BE2C (cell line): ENCODE results near the gene KIF23.

Experiments
- DNase-seq: peaks from one replicate; pipeline ENCODE4 v3.0.0-alpha.2; 2020
- H3K27me3 ChIP-seq: fragments of 250-450 bp; sonication (Bioruptor Pico); 2 replicates; pipeline ENCODE4 v1.5.1; 2020; ENCODE audit warnings: mild to moderate bottlenecking
- H3K36me3 ChIP-seq: fragments of 250-450 bp; sonication (Bioruptor Pico); 2 replicates; pipeline ENCODE4 v1.5.1; 2020; ENCODE audit warnings: mild to moderate bottlenecking
- H3K4me1 ChIP-seq: fragments of 250-450 bp; sonication (Bioruptor Pico); 2 replicates; pipeline ENCODE4 v1.5.1; 2020
- H3K4me3 ChIP-seq: 2 replicates; pipeline ENCODE4 v1.5.1; 2011; ENCODE audit warnings: low read depth, low read length
- H3K9me3 ChIP-seq: fragments of 250-450 bp; sonication (Bioruptor Pico); 2 replicates; pipeline ENCODE4 v1.5.1; 2020
- CTCF ChIP-seq: IDR thresholded peaks from 2 replicates; pipeline ENCODE4 v1.5.1; 2012; ENCODE audit warnings: mild to moderate bottlenecking, low read depth, low read length

KIF23 gene

DNA sequence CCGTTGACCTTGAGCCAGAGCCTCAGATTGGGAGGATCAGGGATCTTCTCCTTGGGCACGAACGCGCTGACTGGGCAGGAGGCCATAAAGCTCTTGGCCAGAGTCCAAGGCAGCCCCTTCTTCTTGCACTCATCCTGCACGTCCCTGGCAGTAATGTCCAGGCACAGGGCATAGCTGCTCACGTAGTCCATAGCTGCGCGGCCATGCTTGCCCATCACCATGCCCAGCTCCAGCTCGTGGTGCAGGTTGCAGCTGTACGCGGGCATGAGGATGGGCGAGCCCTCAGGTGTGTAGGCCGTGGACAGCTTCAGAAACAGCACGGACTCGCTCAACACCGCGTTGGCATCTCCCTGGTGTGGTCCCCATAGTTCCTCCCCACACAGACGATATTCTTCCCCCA is 20.5 kb downstream of the KIF23 start:
- Histone ChIP-seq H3K4me3 (no peak overlapping the region), H3K9me3 (no peaks in the 10 kb centered on the region), H3K4me1 (no peaks in the 10 kb centered on the region), H3K36me3 (peaks cover 88% of the 10 kb centered on the region), H3K27me3 (no peaks in the 10 kb centered on the region)
- TF ChIP-seq CTCF, result no peak
- no peak for DNase-seq

DNA sequence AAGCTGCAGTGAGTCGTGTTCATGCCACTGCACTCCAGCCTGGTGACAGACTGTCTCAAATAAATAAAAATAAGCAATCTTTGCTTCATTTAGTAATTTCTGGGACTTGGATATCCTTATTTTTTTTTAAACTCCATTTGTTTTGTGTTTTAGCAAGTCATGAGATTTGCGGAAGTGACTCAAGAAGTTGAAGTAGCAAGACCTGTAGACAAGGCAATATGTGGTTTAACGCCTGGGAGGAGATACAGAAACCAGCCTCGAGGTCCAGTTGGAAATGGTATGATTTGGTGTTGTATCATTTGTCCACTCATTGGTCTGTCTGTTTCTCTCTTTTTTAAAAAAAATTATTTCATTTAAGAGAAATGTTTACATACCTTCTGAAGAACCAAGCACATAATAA is 21.8 kb downstream of the KIF23 start:
- Histone ChIP-seq H3K36me3 (peaks cover 88% of the 10 kb centered on the region), H3K4me1 (no peaks in the 10 kb centered on the region), H3K4me3 (no peak overlapping the region), H3K9me3 (no peaks in the 10 kb centered on the region), H3K27me3 (no peaks in the 10 kb centered on the region)
- TF ChIP-seq CTCF, result no peak
- no peak for DNase-seq

GRCh38 chr15:69436951-69437350 is 22.8 kb downstream of the KIF23 start:
- Histone ChIP-seq H3K9me3 (no peaks in the 10 kb centered on the region), H3K36me3 (peaks cover 86% of the 10 kb centered on the region), H3K27me3 (no peaks in the 10 kb centered on the region), H3K4me3 (no peak overlapping the region), H3K4me1 (no peaks in the 10 kb centered on the region)
- TF ChIP-seq CTCF, result no peak
- DNase-seq, result no peak

- Histone ChIP-seq H3K4me1 (no peaks in the 10 kb centered on the region), H3K4me3 (no peak overlapping the region), H3K9me3 (no peaks in the 10 kb centered on the region), H3K27me3 (no peaks in the 10 kb centered on the region), H3K36me3 (peaks cover 85% of the 10 kb centered on the region)
- no peak for TF ChIP-seq CTCF
- no peak for DNase-seq
These were observed 25.5 kb downstream of the KIF23 start for GRCh38 chr15:69439623-69440022.

DNA sequence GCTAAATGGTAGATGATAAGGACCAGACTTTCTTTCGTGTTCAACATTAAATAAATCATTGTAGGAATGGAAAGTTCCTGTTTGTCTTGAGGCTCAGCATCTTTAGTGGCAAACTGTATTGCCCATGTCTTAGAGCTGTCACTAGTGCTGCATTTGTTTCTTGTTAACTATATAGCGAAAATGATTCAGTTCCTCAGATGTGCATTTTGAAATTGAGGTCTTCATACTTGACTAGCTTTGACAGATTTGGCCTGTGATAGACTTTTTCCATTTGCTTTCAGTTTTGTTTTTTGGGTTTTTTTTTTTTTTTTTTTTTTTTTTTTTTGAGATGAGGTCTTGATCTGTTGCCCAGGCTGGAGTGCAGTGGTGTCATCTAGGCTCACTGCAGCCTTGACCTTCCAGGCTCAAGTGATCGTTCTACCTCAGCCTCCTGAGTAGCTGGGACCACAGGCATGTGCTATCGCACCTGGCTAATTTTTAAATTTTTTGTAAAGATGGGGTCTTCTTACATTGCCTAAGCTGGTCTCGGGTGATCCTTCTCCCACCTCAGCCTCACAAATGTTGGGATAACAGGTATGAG is 29.0 kb downstream of the KIF23 start:
- no peak for DNase-seq
- peaks cover 89% of the 10 kb centered on the region for H3K36me3 ChIP-seq
- H3K4me1 ChIP-seq, result no peaks in the 10 kb centered on the region
- H3K4me3 ChIP-seq, result no peak overlapping the region
- no peak for TF ChIP-seq CTCF
- no peaks in the 10 kb centered on the region for H3K27me3 ChIP-seq
- H3K9me3 ChIP-seq, result no peaks in the 10 kb centered on the region

GRCh38 chr15:69444686-69445085 is 30.5 kb downstream of the KIF23 start:
- TF ChIP-seq CTCF, result no peak
- Histone ChIP-seq H3K36me3 (peaks cover 74% of the 10 kb centered on the region), H3K4me1 (no peaks in the 10 kb centered on the region), H3K9me3 (no peaks in the 10 kb centered on the region), H3K27me3 (no peaks in the 10 kb centered on the region), H3K4me3 (no peak overlapping the region)
- no peak for DNase-seq
